ENCODE measurements around the gene RSKR. TPM values are rescaled to one million over a fixed set of nuclear protein-coding genes. Genes with fewer than 3 reads are reported as not detected.

RSKR gene
- polyA plus RNA-seq, 5 donors, result 19.0 to 27.9 (median 24.2) TPM

Other genes with a start within 250 kb of the RSKR start
- gene SEBOX, start 249.0 kb downstream of the RSKR start, polyA plus RNA-seq (ENCODE audit: insufficient read depth in 1 of 5, insufficient read length in 5 of 5, low replicate concordance in 1 of 5), result not detected
- 10 to 100 TPM in 1 of 5 donors, under 1 TPM in 4; 0.35 to 11.6 (median 0.51) TPM for gene VTN, start 243.9 kb downstream of the RSKR start, polyA plus RNA-seq (ENCODE audit: insufficient read depth in 1 of 5, insufficient read length in 5 of 5, low replicate concordance in 1 of 5)
- 10 to 100 TPM in 4 of 5 donors, 1 to 10 TPM in 1; 8.5 to 13.4 (median 12.0) TPM for gene SARM1, start 242.5 kb downstream of the RSKR start, polyA plus RNA-seq (ENCODE audit: insufficient read depth in 1 of 5, insufficient read length in 5 of 5, low replicate concordance in 1 of 5)
- 10 to 100 TPM in 1 of 5 donors, 1 to 10 TPM in 4; 6.4 to 10.8 (median 9.4) TPM for gene SLC46A1, start 208.0 kb downstream of the RSKR start, polyA plus RNA-seq (ENCODE audit: insufficient read depth in 1 of 5, insufficient read length in 5 of 5, low replicate concordance in 1 of 5)
- gene SLC13A2, start 140.5 kb downstream of the RSKR start, polyA plus RNA-seq (ENCODE audit: insufficient read depth in 1 of 5, insufficient read length in 5 of 5, low replicate concordance in 1 of 5), result under 1 TPM in 4 of 5 donors, not detected in 1; 0.14 to 0.48 (median 0.30) TPM
- gene FOXN1, start 107.8 kb downstream of the RSKR start, polyA plus RNA-seq (ENCODE audit: insufficient read depth in 1 of 5, insufficient read length in 5 of 5, low replicate concordance in 1 of 5), result under 1 TPM in 4 of 5 donors, not detected in 1; 0.06 to 0.19 (median 0.16) TPM
- gene UNC119, start 61.6 kb downstream of the RSKR start, polyA plus RNA-seq (ENCODE audit: insufficient read depth in 1 of 5, insufficient read length in 5 of 5, low replicate concordance in 1 of 5), result 10 to 100 TPM; 28.4 to 44.4 (median 36.3) TPM
- 10 to 100 TPM; 58.7 to 66.9 (median 62.7) TPM for gene PIGS, start 42.7 kb downstream of the RSKR start, polyA plus RNA-seq (ENCODE audit: insufficient read depth in 1 of 5, insufficient read length in 5 of 5, low replicate concordance in 1 of 5)
- gene ALDOC, start 37.3 kb downstream of the RSKR start, polyA plus RNA-seq (ENCODE audit: insufficient read depth in 1 of 5, insufficient read length in 5 of 5, low replicate concordance in 1 of 5), result 10 to 100 TPM; 16.1 to 21.6 (median 20.2) TPM
- 10 to 100 TPM; 35.5 to 80.1 (median 66.1) TPM for gene SPAG5, start 15.2 kb downstream of the RSKR start, polyA plus RNA-seq (ENCODE audit: insufficient read depth in 1 of 5, insufficient read length in 5 of 5, low replicate concordance in 1 of 5)
- 10 to 100 TPM; 70.4 to 87.5 (median 77.3) TPM for gene BLTP2, start 31.0 kb upstream of the RSKR start, polyA plus RNA-seq (ENCODE audit: insufficient read depth in 1 of 5, insufficient read length in 5 of 5, low replicate concordance in 1 of 5)
- 10 to 100 TPM; 67.7 to 73.8 (median 69.5) TPM for gene SDF2, start 47.7 kb upstream of the RSKR start, polyA plus RNA-seq (ENCODE audit: insufficient read depth in 1 of 5, insufficient read length in 5 of 5, low replicate concordance in 1 of 5)
- 10 to 100 TPM; 60.3 to 74.7 (median 66.8) TPM for gene SUPT6H, start 48.0 kb upstream of the RSKR start, polyA plus RNA-seq (ENCODE audit: insufficient read depth in 1 of 5, insufficient read length in 5 of 5, low replicate concordance in 1 of 5)
- 1 to 10 TPM; 5.7 to 7.1 (median 6.6) TPM for gene PROCA1, start 97.7 kb upstream of the RSKR start, polyA plus RNA-seq (ENCODE audit: insufficient read depth in 1 of 5, insufficient read length in 5 of 5, low replicate concordance in 1 of 5)
- gene RAB34, start 103.7 kb upstream of the RSKR start, polyA plus RNA-seq (ENCODE audit: insufficient read depth in 1 of 5, insufficient read length in 5 of 5, low replicate concordance in 1 of 5), result 100 to 1,000 TPM; 180 to 195 (median 187) TPM
- gene RPL23A, start 105.8 kb upstream of the RSKR start, polyA plus RNA-seq (ENCODE audit: insufficient read depth in 1 of 5, insufficient read length in 5 of 5, low replicate concordance in 1 of 5), result 1,000 to 10,000 TPM; 1,134 to 1,477 (median 1,162) TPM
- 10 to 100 TPM in 1 of 5 donors, 1 to 10 TPM in 4; 7.5 to 11.0 (median 8.7) TPM for gene TLCD1, start 112.0 kb upstream of the RSKR start, polyA plus RNA-seq (ENCODE audit: insufficient read depth in 1 of 5, insufficient read length in 5 of 5, low replicate concordance in 1 of 5)
- 1 to 10 TPM; 5.5 to 8.4 (median 6.8) TPM for gene NEK8, start 114.6 kb upstream of the RSKR start, polyA plus RNA-seq (ENCODE audit: insufficient read depth in 1 of 5, insufficient read length in 5 of 5, low replicate concordance in 1 of 5)
- gene TRAF4, start 129.8 kb upstream of the RSKR start, polyA plus RNA-seq (ENCODE audit: insufficient read depth in 1 of 5, insufficient read length in 5 of 5, low replicate concordance in 1 of 5), result 100 to 1,000 TPM in 3 of 5 donors, 10 to 100 TPM in 2; 92.5 to 141 (median 113) TPM
- 10 to 100 TPM; 15.5 to 22.3 (median 17.5) TPM for gene FAM222B, start 228.6 kb upstream of the RSKR start, polyA plus RNA-seq (ENCODE audit: insufficient read depth in 1 of 5, insufficient read length in 5 of 5, low replicate concordance in 1 of 5)
- gene ERAL1, start 240.8 kb upstream of the RSKR start, polyA plus RNA-seq (ENCODE audit: insufficient read depth in 1 of 5, insufficient read length in 5 of 5, low replicate concordance in 1 of 5), result 10 to 100 TPM; 60.7 to 78.6 (median 68.4) TPM